H1 (cell line): ENCODE measurements around the gene DDAH2. TPM values are rescaled to one million over a fixed set of nuclear protein-coding genes. Genes with fewer than 3 reads are reported as not detected.

Experiments used
- ASH2L ChIP-seq: fragments of 200-600, 300-600 bp; sonication (generic); IDR thresholded peaks from one replicate; pipeline ENCODE4 v1.7.1; 2017; ENCODE audit warnings: low read length
- ATF3 ChIP-seq: IDR thresholded peaks from 2 replicates; pipeline ENCODE4 v1.6.1; 2011; ENCODE audit warnings: low read depth, mild to moderate bottlenecking, low read length; ENCODE audit not compliant: insufficient read depth
- BACH1 ChIP-seq: IDR thresholded peaks from 2 replicates; pipeline ENCODE4 v1.6.1; 2012; ENCODE audit warnings: low read length, improper control_type of control experiment
- CHD1 ChIP-seq: IDR thresholded peaks from 2 replicates; pipeline ENCODE4 v1.6.1; 2012; ENCODE audit warnings: low read depth, low read length, improper control_type of control experiment
- EGR1 ChIP-seq: IDR thresholded peaks from 2 replicates; pipeline ENCODE4 v1.6.1; 2011; ENCODE audit warnings: low read depth, low read length, borderline replicate concordance
- polyA plus RNA-seq, 7 experiments: library from polyadenylated mRNA; depleted of rRNA in 3 of 7; stranded (reverse) in 5 of 7; unstranded in 2 of 7; fragments of >200 nt in 5 of 7; fragments of 200-250 nt in 2 of 7; gene quantifications; 1 replicate in 5 of 7; 2 replicates in 1 of 7; 4 replicates in 1 of 7; pipeline versions ENCODE4 v1.2.1 to v1.2.3, GENCODE V29; 2011 to 2013; ENCODE audit warnings: missing spikeins in 2 of 7, mixed read lengths in 2 of 7
- total RNA-seq: library from RNA; stranded (reverse); fragmentation: NEBNext Ultra II Directional; extraction: Animal tissue kit (Norgen Biotek cat#: 25700); gene quantifications from 2 replicates; pipeline ENCODE4 v1.2.1, GENCODE V29; 2021

The DDAH2 gene
- total and polyA plus RNA-seq, 2 of the 8 experiments (the other 6 are each of a cell fraction or from before 2014, with no cell fraction given), result 53.3 to 73.5 TPM

GRCh38 chr6:31722173-31722572, 6.9 kb downstream of the DDAH2 start (continued):
- no peak for TF ChIP-seq ATF3
- TF ChIP-seq ASH2L, result no peak
- TF ChIP-seq EGR1, result no peak
- TF ChIP-seq CHD1, result no peak
- no peak for TF ChIP-seq BACH1
- TF ChIP-seq, all 59 proteins: peak for 0
